Activated B cell treated with CpG ODN at 0.5 μM for 24 hours (primary cell): ENCODE measurements around the gene SIX3. TPM values are rescaled to one million over a fixed set of nuclear protein-coding genes. Genes with fewer than 3 reads are reported as not detected.

Experiments
- ATAC-seq: fragments of 200-7000 bp; cut with Tn5 transposase; one replicate; pipeline ENCODE4 v1.10.0; 2021; ENCODE audit warnings: low read depth, mild to moderate bottlenecking, moderate library complexity
- CTCF ChIA-PET: fragments of 350-600 bp; sonication (Branson Sonifier 250); formaldehyde crosslinking; loops from one replicate; lab custom pipeline; 2021; ENCODE audit warnings: antibody characterized with exemption; lab: Charles Lee
- POLR2A ChIA-PET: fragments of 350-600 bp; sonication (Branson Sonifier 250); formaldehyde crosslinking; loops from one replicate; lab custom pipeline; 2021; ENCODE audit warnings: antibody characterized with exemption; lab: Charles Lee
- DNase-seq: peaks from one replicate; pipeline ENCODE4 v3.0.0; 2022
- H3K27ac Mint-ChIP-seq: one replicate; pipeline ENCODE4 v1.8.0; 2020; ENCODE audit warnings: mixed read lengths
- H3K27me3 Mint-ChIP-seq: one replicate; pipeline ENCODE4 v1.8.0; 2021; ENCODE audit warnings: mixed read lengths
- H3K36me3 Mint-ChIP-seq: one replicate; pipeline ENCODE4 v1.8.0; 2021; ENCODE audit warnings: low read depth, mixed read lengths
- H3K4me1 Mint-ChIP-seq: one replicate; pipeline ENCODE4 v1.8.0; 2021; ENCODE audit warnings: mixed read lengths
- H3K4me3 Mint-ChIP-seq: one replicate; pipeline ENCODE4 v1.8.0; 2020; ENCODE audit warnings: mild to moderate bottlenecking, mixed read lengths
- H3K9me3 Mint-ChIP-seq: one replicate; pipeline ENCODE4 v1.8.0; 2020; ENCODE audit warnings: mixed read lengths
- intact Hi-C: fragments of 100-400 bp; cut with micrococcal nuclease; formaldehyde crosslinking; loops from one replicate; pipeline ENCODE4 v1.15.1; 2024
- total RNA-seq: library from RNA; stranded (reverse); gene quantifications from 2 replicates; pipeline ENCODE4 v1.2.3, GENCODE V29; 2022
- TF ChIP-seq, protein P1 (sequence below): fragments of 200-600 bp; IDR thresholded peaks from one replicate; pipeline ENCODE4 v1.8.0; 2022; ENCODE audit warnings: antibody characterized with exemption, mild to moderate bottlenecking

Gene SIX3
- total RNA-seq, 1 donor from 2014 or later = not detected

DNA sequence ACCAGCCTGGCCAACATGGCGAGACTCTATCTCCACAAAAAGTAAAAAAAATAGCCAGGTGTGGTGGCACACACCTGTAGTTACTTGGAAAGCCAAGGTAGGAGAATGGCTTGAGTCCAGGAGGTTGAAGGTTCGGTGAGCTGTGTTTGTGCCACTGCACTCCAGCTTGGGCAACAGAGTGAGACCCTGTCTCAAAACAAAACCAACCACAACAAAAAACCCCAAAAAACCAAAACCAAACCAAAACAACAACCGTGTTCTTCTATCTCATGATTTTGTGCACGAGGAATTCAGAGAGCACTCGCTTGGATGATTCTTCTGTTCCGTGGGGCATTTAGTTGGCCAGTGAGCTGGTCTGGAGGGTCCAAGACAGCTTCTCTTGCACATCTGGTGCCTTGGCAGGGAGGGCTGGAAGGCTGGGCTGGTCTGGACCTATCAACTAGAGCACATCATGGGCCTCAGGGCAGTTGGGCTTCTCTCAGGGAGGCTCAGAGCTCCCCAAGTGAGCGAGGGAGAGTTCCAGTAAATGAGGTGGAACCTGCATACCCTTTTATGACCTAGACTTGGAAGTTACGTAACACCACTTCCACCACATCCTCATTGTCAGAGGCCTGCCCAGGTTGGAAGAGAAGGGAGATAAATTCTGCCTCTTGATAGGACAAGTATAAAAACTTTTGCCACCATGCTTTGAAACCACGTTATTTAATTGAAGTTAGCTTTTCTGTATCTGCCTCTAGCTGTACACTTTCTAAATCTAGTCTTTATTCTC, 42.5 kb downstream of the SIX3 start:
- CTCF ChIA-PET = interaction anchor here (1.1 to 7.5 kb wide), 2 partner anchors 9 to 511 kb away, joined by 3 to 126 read pairs; no protein-coding TSS in a partner anchor
- H3K27ac Mint-ChIP-seq = no peak overlapping the region
- POLR2A ChIA-PET = no interaction called here
- peaks cover 16% of the 10 kb centered on the region for H3K9me3 Mint-ChIP-seq
- no peaks in the 10 kb centered on the region for H3K36me3 Mint-ChIP-seq
- no peak for ATAC-seq
- DNase-seq = no peak
- TF ChIP-seq, protein P1, sequence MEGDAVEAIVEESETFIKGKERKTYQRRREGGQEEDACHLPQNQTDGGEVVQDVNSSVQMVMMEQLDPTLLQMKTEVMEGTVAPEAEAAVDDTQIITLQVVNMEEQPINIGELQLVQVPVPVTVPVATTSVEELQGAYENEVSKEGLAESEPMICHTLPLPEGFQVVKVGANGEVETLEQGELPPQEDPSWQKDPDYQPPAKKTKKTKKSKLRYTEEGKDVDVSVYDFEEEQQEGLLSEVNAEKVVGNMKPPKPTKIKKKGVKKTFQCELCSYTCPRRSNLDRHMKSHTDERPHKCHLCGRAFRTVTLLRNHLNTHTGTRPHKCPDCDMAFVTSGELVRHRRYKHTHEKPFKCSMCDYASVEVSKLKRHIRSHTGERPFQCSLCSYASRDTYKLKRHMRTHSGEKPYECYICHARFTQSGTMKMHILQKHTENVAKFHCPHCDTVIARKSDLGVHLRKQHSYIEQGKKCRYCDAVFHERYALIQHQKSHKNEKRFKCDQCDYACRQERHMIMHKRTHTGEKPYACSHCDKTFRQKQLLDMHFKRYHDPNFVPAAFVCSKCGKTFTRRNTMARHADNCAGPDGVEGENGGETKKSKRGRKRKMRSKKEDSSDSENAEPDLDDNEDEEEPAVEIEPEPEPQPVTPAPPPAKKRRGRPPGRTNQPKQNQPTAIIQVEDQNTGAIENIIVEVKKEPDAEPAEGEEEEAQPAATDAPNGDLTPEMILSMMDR = no peak
- H3K27me3 Mint-ChIP-seq = peaks cover 15% of the 10 kb centered on the region
- peaks cover 2% of the 10 kb centered on the region for H3K4me1 Mint-ChIP-seq
- intact Hi-C loops = loop anchor here (5.0 kb wide), 2 partner anchors 953 to 1378 kb away; no protein-coding TSS in a partner anchor
- H3K4me3 Mint-ChIP-seq = no peak overlapping the region

GRCh38 chr2:44989176-44989575, 47.7 kb downstream of the SIX3 start:
- POLR2A ChIA-PET = no interaction called here
- TF ChIP-seq, protein P1 = no peak
- DNase-seq (no peak), ATAC-seq (no peak)
- Mint-ChIP-seq H3K36me3 (no peaks in the 10 kb centered on the region), H3K9me3 (peaks cover 28% of the 10 kb centered on the region), H3K27ac (no peak overlapping the region), H3K4me1 (no peaks in the 10 kb centered on the region), H3K4me3 (no peak overlapping the region), H3K27me3 (peaks cover 39% of the 10 kb centered on the region)
- intact Hi-C loops = no loop called here
- CTCF ChIA-PET = no interaction called here

GRCh38 chr2:44994377-44994776, 52.9 kb downstream of the SIX3 start:
- Mint-ChIP-seq H3K4me3 (no peak overlapping the region), H3K27me3 (peaks cover 62% of the 10 kb centered on the region), H3K9me3 (peaks cover 12% of the 10 kb centered on the region), H3K36me3 (no peaks in the 10 kb centered on the region), H3K4me1 (no peaks in the 10 kb centered on the region), H3K27ac (no peak overlapping the region)
- no peak for DNase-seq
- TF ChIP-seq, protein P1 = no peak
- ChIA-PET CTCF (no interaction called here), POLR2A (no interaction called here)
- ATAC-seq = no peak
- intact Hi-C loops = no loop called here

Other genes with a start within 250 kb of the SIX3 start
- not detected in 2 replicates for gene SIX2, start 67.8 kb downstream of the SIX3 start, total RNA-seq